Liver (tissue), 9 donors: ENCODE results near the gene GPAT3. TPM values are rescaled to one million over a fixed set of nuclear protein-coding genes. Genes with fewer than 3 reads are reported as not detected.

Source experiments
- DNase-seq: peaks from one replicate; pipeline ENCODE4 v3.0.0-alpha.2; 2017; ENCODE audit warnings: low spot score
- H3K27ac ChIP-seq, 2 donors: one replicate each; pipeline ENCODE4 v1.7.0; 2013; ENCODE audit warnings: inconsistent platforms in 2 of 2, low read length in 2 of 2, control low read depth in 1 of 2, low read depth in 1 of 2, mild to moderate bottlenecking in 1 of 2
- H3K27me3 ChIP-seq, 4 donors: one replicate each; pipeline versions ENCODE4 v1.6.1 to v1.7.0; 2013; ENCODE audit warnings: low read length in 3 of 4, inconsistent platforms in 1 of 4, mild to moderate bottlenecking in 1 of 4, moderate library complexity in 1 of 4; ENCODE audit not compliant: control insufficient read depth in 4 of 4, insufficient read depth in 4 of 4
- H3K36me3 ChIP-seq, 4 donors: one replicate each; pipeline versions ENCODE4 v1.6.1 to v1.7.0; 2013; ENCODE audit warnings: low read length in 3 of 4, mild to moderate bottlenecking in 3 of 4, low read depth in 1 of 4, moderate library complexity in 1 of 4; ENCODE audit not compliant: control insufficient read depth in 4 of 4, insufficient read depth in 3 of 4
- H3K4me1 ChIP-seq, 4 donors: one replicate each; pipeline versions ENCODE4 v1.6.1 to v1.7.0; 2013; ENCODE audit warnings: low read length in 3 of 4, mild to moderate bottlenecking in 3 of 4, moderate library complexity in 1 of 4; ENCODE audit not compliant: control insufficient read depth in 4 of 4, insufficient read depth in 4 of 4
- H3K4me3 ChIP-seq, 3 donors: one replicate each; pipeline versions ENCODE4 v1.6.1 to v1.7.0; 2013; ENCODE audit warnings: low read length in 3 of 3, control low read depth in 1 of 3, low read depth in 1 of 3, mild to moderate bottlenecking in 1 of 3
- H3K9ac ChIP-seq, 2 donors: one replicate each; pipeline ENCODE4 v1.7.0; 2013; ENCODE audit warnings: low read length in 2 of 2, mild to moderate bottlenecking in 2 of 2, moderate library complexity in 2 of 2, control low read depth in 1 of 2, low read depth in 1 of 2
- H3K9me3 ChIP-seq, 4 donors: one replicate each; pipeline versions ENCODE4 v1.6.1 to v1.7.0; 2013; ENCODE audit warnings: low read length in 3 of 4; ENCODE audit not compliant: control insufficient read depth in 4 of 4
- EGR1 ChIP-seq, 2 donors: IDR thresholded peaks; 2 replicates each; pipeline ENCODE4 v1.6.1; 2016 to 2018; ENCODE audit warnings: antibody characterized with exemption in 2 of 2, low read depth in 2 of 2
- FOXA1 ChIP-seq: IDR thresholded peaks from 2 replicates; pipeline ENCODE4 v1.6.1; 2016; ENCODE audit warnings: antibody characterized with exemption
- GABPA ChIP-seq, 2 donors: IDR thresholded peaks in 1 of 2; conservative IDR thresholded peaks in 1 of 2; 2 replicates each; pipeline ENCODE4 v1.6.1; 2016; ENCODE audit warnings: antibody characterized with exemption in 2 of 2, mild to moderate bottlenecking in 1 of 2, moderate library complexity in 1 of 2
- RAD21 ChIP-seq, 2 donors: IDR thresholded peaks; 2 replicates each; pipeline ENCODE4 v1.6.1; 2016; ENCODE audit warnings: antibody characterized with exemption in 2 of 2, mild to moderate bottlenecking in 2 of 2
- RXRA ChIP-seq, 2 donors: IDR thresholded peaks; 2 replicates each; pipeline ENCODE4 v1.6.1; 2017 to 2018; ENCODE audit warnings: antibody characterized with exemption in 2 of 2, mild to moderate bottlenecking in 1 of 2
- SP1 ChIP-seq: IDR thresholded peaks from 2 replicates; pipeline ENCODE4 v1.6.1; 2018; ENCODE audit warnings: antibody characterized with exemption, mild to moderate bottlenecking
- ZBTB33 ChIP-seq: IDR thresholded peaks from 2 replicates; pipeline ENCODE4 v1.6.1; 2016; ENCODE audit warnings: antibody characterized with exemption
- WGBS: extraction: QIAGEN DNeasy Blood & Tissue Kit; methylation state at CpG from one replicate; pipeline ENCODE4 v1.1.7; 2013; 5-methylcytosine and 5-hydroxymethylcytosine counted together
- polyA plus RNA-seq, 2 donors: library from polyadenylated mRNA; stranded (reverse) in 1 of 2; unstranded in 1 of 2; fragments of 200-250 nt in 1 of 2; fragments of >200 nt in 1 of 2; fragmentation: Nextera tagmentation in 1 of 2; extraction: Ambion mirVana in 1 of 2; gene quantifications; one replicate each; pipeline versions ENCODE4 v1.2.1 to v1.2.3, GENCODE V29; 2013 to 2015
- total RNA-seq, 2 donors: library from RNA; depleted of rRNA; stranded (reverse); fragments of >200 nt; gene quantifications; one replicate each; pipeline ENCODE4 v1.2.3, GENCODE V29; 2014
- donor health status: healthy.
- donor health status: healthy.
- donor health status: healthy.
- donor health status: healthy.
- donor health status: healthy.

Gene GPAT3
- total and polyA plus RNA-seq, 4 donors: 1.8 to 6.2 (median 4.5) TPM

- Histone ChIP-seq H3K4me3 (no peak overlapping the region), H3K36me3 (no peaks in the 10 kb centered on the region), H3K27ac (no peak overlapping the region), H3K27me3 (no peaks in the 10 kb centered on the region), H3K9ac (no peak overlapping the region), H3K4me1 (no peaks in the 10 kb centered on the region), H3K9me3 (peaks cover 0 to 8% (median 1%) of the 10 kb centered on the region in 4 donors)
- WGBS: 75% methylated on average over 1 of the region's 1 CpG
- no peak for DNase-seq
- TF ChIP-seq FOXA1 (no peak), SP1 (no peak), RXRA (IDR thresholded peaks at IDR 0.05) (no peak)
These were observed 89.9 kb downstream of the GPAT3 start for GRCh38 chr4:83625821-83626220.

GRCh38 chr4:83626245-83626836 lies 90.4 kb downstream of the GPAT3 start:
- Histone ChIP-seq H3K27ac (no peak overlapping the region), H3K9ac (no peak overlapping the region)
- WGBS: 66% methylated on average over 11 of the region's 11 CpGs

GRCh38 chr4:83629945-83630721 lies 94.2 kb downstream of the GPAT3 start:
- peak in 1 of 2 donors; percentile 35 for TF ChIP-seq RAD21 (IDR thresholded peaks at IDR 0.05)
- no peak for TF ChIP-seq ZBTB33
- H3K36me3 ChIP-seq: no peaks in the 10 kb centered on the region
- 56% methylated on average over 6 of the region's 6 CpGs for WGBS
- H3K27me3 ChIP-seq: no peaks in the 10 kb centered on the region
- DNase-seq: peak; percentile 39
- no peak overlapping the region for H3K4me3 ChIP-seq
- no peak overlapping the region for H3K9ac ChIP-seq
- H3K9me3 ChIP-seq: no peaks in the 10 kb centered on the region
- no peaks in the 10 kb centered on the region for H3K4me1 ChIP-seq
- no peak overlapping the region for H3K27ac ChIP-seq

More at GRCh38 chr4:83626245-83626836, 90.4 kb downstream of the GPAT3 start:
- no peak overlapping the region for H3K4me3 ChIP-seq
- H3K36me3 ChIP-seq: no peaks in the 10 kb centered on the region
- H3K4me1 ChIP-seq: no peaks in the 10 kb centered on the region
- DNase-seq: no peak
- no peak for TF ChIP-seq GABPA (IDR thresholded peaks at IDR 0.05 in 1 of 2, conservative IDR thresholded peaks at IDR 0.05 in 1 of 2)
- no peak for TF ChIP-seq EGR1 (IDR thresholded peaks at IDR 0.05; ENCODE audit: low read depth in 2 of 2)
- H3K9me3 ChIP-seq: peaks cover 0 to 8% (median 1%) of the 10 kb centered on the region in 4 donors
- no peaks in the 10 kb centered on the region for H3K27me3 ChIP-seq

- Histone ChIP-seq H3K4me3 (no peak overlapping the region), H3K4me1 (no peaks in the 10 kb centered on the region), H3K27me3 (no peaks in the 10 kb centered on the region), H3K9me3 (no peaks in the 10 kb centered on the region), H3K9ac (no peak overlapping the region), H3K27ac (no peak overlapping the region), H3K36me3 (no peaks in the 10 kb centered on the region)
- WGBS: 91% methylated on average over 2 of the region's 2 CpGs
- TF ChIP-seq GABPA (IDR thresholded peaks at IDR 0.05 in 1 of 2, conservative IDR thresholded peaks at IDR 0.05 in 1 of 2): no peak
- DNase-seq: no peak
These were observed 95.2 kb downstream of the GPAT3 start for GRCh38 chr4:83631066-83631465.
